TTC549 (cell line): ENCODE measurements around the gene MEF2C.
"Not testable (repeated sequence)": the region's sequence is repeated elsewhere in the genome, so short reads cannot be mapped to it uniquely, and the experiment has no call there.

Source experiments
- FAIRE-seq: peaks from 2 replicates; lab custom pipeline; 2012; peaks lifted over from hg19 to GRCh38; lab: Jason Lieb, UNC

MEF2C gene

GRCh38 chr5:88861231-88861630 lies 21.8 kb downstream of the MEF2C start:
- no peak for FAIRE-seq

DNA sequence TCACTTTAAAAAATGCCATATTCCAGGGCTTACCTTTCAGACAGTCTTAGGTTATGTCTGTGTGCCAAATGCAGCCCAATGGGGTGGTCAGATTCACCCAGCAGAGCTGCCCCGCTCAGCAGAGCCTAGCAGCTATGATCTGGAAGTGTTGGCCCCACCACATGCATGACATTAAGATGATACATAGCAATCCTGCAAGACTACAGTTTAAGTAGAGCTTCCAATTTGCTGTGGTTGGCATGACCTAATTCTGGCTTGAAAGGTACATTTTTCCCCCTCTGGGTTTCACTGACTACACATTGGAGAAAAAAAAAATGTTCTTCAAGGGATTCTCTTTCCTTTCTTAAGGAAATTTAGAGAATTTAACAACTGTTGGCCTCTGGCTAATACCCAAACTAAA lies 22.5 kb downstream of the MEF2C start:
- FAIRE-seq, result no peak

GRCh38 chr5:88858392-88858791 lies 24.6 kb downstream of the MEF2C start:
- no peak for FAIRE-seq

- not testable (repeated sequence) for FAIRE-seq
These were observed 26.6 kb downstream of the MEF2C start for GRCh38 chr5:88856381-88856780.

DNA sequence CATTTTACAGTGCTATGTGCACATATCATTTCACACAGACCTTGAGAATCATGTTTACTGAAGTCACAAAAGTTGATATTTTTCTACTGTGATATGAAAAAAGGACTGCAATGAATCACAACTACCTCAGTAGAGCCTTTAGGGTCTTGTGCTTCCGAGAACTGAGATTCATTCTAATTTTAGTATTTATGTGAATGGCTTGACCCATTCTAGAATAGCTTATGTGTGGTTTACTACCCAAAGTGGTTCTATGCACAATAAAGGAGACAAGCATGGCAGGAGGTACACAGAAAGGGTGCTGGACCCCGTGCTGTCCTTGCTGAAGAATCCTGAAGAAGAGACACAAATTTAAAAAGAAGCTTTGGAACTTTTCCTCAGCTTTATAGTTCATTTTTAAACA lies 28.2 kb downstream of the MEF2C start:
- no peak for FAIRE-seq

DNA sequence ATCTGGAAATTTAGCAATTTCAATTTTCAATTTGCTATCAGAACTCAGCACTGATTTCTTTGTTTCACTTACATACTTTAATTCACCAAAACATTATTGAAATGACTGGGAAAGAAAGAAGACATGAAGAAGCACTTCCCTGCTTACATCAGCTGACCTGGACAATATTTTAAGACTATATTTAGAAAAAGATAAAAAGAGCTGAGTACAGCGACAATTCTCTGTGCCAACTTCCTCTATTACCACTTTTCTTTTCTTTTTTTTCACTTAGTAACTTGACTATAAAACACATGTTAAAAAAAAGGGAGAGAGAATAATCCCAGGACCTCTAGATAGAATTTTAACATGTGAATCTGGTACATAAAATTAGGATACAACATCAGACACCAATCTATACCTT lies 35.6 kb downstream of the MEF2C start:
- FAIRE-seq, result no peak

- FAIRE-seq, result no peak
These were observed 36.5 kb downstream of the MEF2C start for GRCh38 chr5:88846434-88846833.

GRCh38 chr5:88845081-88845697 lies 37.8 kb downstream of the MEF2C start:
- no peak for FAIRE-seq

- no peak for FAIRE-seq
These were observed 40.2 kb downstream of the MEF2C start for GRCh38 chr5:88842784-88843183.

DNA sequence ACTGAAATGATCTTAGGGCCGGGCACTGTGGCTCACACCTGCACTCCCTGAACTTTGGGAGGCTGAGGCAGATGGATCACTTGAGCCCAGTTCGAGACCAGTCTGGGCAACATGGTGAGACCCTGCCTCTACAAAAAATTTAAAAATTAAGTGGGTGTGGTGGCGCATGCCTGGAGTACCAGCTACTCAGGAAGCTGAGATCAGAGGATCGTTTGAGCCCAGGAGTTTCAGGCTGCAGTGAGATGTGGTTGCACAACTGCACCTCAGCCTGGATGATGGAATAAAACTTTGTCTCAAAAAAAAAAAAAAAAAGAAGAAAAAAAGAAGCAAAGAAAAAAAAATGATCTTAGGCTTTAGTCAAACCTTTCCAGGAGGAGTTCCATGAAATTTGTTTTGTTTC lies 41.8 kb downstream of the MEF2C start:
- no peak for FAIRE-seq

DNA sequence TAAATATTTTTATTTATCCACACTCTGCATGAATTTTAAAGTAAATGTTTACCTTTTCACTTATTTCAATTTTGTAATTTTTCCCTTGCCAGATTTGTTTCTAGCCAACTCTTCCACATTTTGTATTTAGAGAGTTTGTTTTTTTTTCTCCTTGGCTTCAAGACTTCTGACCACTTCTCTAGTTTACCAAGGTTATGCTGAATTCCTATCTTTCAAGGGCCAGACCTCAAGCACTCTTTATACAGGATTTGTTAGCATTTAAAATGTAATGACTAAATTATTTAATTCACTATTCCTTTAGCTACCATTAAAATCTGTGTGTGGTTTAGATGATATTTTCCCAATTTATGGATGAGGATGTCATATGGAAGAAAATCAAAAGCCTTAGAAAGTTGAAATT lies 42.5 kb downstream of the MEF2C start:
- no peak for FAIRE-seq

DNA sequence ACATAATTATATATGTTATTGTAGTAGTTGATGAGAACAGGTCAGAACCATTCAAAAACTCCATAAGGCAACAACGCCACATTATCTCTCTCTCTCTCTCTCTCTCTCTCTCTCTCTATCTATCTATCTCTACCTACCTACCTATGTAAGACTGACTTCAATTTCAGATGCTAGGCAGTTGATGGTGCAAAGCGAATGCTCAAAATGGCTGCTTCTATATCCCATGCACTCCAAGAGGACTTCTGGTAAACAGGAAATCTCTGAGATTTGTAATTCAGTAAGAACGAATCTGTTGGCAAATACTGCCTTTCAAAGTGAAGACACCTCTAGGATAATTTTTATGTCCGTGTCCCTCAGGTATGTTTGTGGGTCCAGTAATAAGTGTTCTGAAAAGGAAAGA lies 43.7 kb downstream of the MEF2C start:
- FAIRE-seq, result no peak

- no peak for FAIRE-seq
These were observed 44.5 kb downstream of the MEF2C start for GRCh38 chr5:88838500-88838899.

- no peak for FAIRE-seq
These were observed 45.2 kb downstream of the MEF2C start for GRCh38 chr5:88837817-88838216.

GRCh38 chr5:88837222-88837621 lies 45.8 kb downstream of the MEF2C start:
- FAIRE-seq, result no peak

DNA sequence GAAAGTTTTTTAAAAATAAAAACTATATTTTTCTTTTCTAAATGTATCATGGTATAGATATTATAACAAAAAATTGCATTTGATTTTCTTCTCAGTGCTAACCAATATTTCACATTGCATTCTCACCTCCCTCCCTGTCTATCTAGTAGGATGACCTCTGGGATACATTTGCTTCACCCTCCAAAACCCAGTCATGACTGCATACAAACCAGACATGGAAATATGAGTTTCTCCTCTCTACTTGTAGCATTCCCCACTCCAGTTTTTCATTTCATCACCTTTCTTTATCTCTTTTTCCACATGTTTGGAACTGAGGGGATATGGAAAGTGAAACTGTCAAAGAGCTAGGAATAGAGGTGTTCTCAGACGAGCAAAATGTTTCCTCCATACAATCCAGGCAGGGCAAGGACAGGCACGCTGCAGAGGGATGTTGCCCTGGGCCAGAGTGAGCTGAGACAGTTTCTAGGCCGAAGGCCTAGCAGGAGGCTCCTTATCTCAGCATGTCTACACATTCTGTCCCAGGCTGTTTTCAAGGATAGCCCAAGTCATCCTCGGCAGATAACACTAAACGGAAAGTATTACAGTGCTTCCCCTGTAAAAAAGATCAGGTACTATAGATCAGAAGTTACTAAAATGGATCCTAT lies 46.7 kb downstream of the MEF2C start:
- FAIRE-seq, result no peak

DNA sequence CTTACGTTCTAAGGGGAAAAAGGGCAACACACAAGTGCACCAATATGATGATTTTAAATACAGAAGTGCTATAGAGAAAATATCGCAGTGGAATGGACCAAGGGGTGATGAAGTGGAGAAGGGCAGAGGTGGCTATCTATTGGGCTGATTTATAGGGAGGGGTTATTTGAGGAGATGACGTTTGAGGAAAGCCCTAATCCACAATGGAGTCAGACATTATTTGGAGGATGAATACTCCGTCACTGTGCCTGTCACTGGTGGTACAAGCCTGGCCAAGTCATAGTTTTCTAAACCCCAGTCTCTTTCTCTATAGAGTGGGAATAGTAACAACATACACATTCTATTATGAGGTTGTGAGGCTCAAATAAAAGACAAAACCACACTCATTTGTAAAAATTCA lies 48.5 kb downstream of the MEF2C start:
- FAIRE-seq, result no peak

DNA sequence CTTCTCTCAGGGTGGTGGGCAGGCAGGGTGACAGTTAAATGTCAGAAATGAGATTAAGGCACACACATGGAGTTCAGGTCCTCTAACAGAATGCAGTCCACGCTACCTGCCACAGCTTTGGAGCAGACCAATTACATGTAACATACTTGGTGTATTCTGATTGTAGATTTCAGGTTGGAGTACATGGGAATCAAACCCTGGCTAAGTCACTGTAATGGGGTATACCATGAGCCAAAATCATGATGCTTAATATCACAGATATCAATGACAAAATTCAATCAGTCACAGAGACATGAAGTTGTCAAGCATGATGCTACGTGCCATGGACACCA lies 48.9 kb downstream of the MEF2C start:
- no peak for FAIRE-seq

DNA sequence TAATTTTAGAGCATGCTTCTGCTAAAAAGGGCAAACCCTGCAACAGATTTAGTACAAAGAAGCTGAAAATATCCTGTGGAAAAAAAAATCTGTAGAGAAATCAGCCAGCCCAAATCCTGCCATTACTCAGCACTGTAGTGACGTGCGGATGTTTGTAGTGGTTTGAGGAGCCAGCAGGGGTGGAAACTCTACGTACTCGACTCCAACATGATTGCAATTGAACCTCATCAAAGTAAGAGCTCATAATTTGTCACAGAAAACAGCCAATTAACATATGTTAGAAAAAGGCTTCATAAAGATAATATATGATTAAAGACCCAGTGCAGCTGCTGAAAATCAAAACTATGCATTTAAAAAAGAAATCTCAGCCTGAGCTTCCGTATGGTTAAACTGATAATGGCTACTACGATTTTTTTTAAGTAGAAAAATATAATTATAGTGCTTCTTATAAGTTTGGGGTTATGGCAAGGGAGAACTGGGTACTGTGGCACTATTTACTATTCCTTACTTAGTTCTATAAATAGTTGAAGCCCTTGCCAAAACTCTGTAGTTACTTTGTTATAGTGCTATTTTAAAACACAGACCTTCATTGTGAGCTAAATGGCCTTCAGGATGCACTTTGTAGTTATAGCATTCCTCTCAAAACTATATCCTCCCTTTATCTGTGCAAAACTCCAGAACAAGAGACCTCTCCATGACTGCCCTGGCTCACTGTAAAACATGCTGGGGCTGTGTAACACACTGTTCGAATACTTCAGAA lies 49.4 kb downstream of the MEF2C start:
- no peak for FAIRE-seq

DNA sequence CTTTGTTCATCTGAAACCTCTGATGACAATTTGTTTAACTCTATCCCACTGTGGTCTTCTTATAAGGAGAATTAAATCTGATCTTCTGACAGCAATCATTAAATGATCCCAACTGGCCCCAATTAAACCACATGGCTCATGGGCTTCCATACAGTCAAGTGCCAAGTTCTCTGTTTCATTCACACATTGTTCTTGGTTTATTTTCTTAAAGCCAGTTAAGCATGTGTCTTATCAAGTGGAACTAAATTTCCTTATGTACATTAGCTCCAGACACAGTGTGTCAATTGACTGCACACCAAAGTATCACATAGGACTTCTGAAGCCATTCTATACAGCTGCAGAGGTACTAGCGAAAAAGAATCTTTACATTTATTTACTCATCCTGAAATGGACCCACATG lies 51.2 kb downstream of the MEF2C start:
- no peak for FAIRE-seq

- FAIRE-seq, result no peak
These were observed 52.4 kb downstream of the MEF2C start for GRCh38 chr5:88830567-88830966.

GRCh38 chr5:88829775-88830174 lies 53.2 kb downstream of the MEF2C start:
- no peak for FAIRE-seq

DNA sequence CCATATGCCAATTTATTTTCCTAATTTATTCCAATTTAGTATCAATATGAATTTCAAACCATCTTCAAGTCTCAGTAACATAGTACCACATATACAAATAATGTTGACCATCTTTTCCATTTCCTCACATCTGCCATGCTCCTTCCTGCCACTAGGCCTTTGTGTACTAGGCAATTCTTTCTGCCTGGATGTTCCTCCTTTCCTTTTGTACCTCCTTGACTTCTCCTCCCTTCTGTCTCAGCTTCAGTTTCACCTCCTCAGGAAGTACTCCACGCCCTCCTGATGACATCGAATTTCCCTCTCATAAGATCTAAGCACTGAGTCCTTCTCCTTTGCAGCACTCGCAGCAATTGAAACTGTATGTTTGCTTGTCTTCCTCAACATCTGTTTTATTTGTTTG lies 53.9 kb downstream of the MEF2C start:
- FAIRE-seq, result no peak

GRCh38 chr5:88827997-88828396 lies 55.0 kb downstream of the MEF2C start:
- FAIRE-seq, result no peak
